ENCODE measurements around the gene TMEM250. TPM values are rescaled to one million over a fixed set of nuclear protein-coding genes. Genes with fewer than 3 reads are reported as not detected.

The TMEM250 gene
- total RNA-seq, 2 donors from 2014 or later: 40.9 to 67.2 TPM

DNA sequence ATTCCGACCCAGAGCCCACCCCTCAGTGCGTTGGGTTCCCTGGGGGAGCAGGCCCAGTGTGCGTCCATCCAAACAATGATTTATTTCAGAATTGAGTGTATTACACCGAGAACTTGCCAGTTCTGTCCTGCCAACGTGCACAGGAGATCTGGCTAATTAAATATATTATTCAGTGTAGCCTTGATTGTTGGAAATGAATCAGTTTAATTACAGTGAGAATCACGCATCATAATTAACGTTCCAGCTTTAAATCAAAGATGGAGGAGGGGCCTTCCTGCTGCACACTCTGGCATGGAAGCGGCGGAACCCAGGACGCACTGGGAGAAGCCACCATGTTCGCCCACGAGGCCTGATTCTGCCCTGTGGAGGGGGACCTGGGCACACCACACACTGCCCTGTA is 30.7 kb upstream of the TMEM250 start:
- no peaks in the 10 kb centered on the region for H3K36me3 ChIP-seq
- H3K9me3 ChIP-seq: no peaks in the 10 kb centered on the region
- no peak overlapping the region for H3K27ac ChIP-seq
- intact Hi-C loops (cut with DNase I): no loop called here
- H3K4me3 ChIP-seq: no peak overlapping the region
- no peak for DNase-seq
- no peak overlapping the region for H3K9ac ChIP-seq (ENCODE audit: low read depth in 2 of 2, low read length in 2 of 2)
- TF ChIP-seq, protein P1, sequence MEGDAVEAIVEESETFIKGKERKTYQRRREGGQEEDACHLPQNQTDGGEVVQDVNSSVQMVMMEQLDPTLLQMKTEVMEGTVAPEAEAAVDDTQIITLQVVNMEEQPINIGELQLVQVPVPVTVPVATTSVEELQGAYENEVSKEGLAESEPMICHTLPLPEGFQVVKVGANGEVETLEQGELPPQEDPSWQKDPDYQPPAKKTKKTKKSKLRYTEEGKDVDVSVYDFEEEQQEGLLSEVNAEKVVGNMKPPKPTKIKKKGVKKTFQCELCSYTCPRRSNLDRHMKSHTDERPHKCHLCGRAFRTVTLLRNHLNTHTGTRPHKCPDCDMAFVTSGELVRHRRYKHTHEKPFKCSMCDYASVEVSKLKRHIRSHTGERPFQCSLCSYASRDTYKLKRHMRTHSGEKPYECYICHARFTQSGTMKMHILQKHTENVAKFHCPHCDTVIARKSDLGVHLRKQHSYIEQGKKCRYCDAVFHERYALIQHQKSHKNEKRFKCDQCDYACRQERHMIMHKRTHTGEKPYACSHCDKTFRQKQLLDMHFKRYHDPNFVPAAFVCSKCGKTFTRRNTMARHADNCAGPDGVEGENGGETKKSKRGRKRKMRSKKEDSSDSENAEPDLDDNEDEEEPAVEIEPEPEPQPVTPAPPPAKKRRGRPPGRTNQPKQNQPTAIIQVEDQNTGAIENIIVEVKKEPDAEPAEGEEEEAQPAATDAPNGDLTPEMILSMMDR (IDR thresholded peaks at IDR 0.05): no peak
- peaks cover 1% of the 10 kb centered on the region for H3K27me3 ChIP-seq
- H3K4me1 ChIP-seq: no peaks in the 10 kb centered on the region

DNA sequence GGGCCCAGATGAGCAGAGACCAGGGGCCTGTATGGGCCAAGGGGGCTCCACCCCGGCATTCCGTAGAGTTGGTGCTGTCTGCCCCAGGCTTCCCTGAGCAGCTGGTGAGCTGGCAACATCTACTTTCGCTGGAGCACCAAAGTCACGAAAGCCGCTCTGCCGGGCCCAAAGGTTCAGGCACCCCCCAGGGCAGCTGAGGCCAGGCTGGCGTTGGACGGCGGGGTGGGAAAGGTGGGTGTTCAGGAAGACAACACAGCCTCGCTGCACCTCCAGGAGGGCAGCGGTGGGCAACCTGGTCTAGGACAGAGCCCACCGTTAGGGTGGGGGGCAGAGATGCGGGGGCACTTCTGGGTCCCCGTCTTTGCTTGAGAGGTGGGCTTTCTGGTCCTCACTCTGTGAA is 30.1 kb upstream of the TMEM250 start:
- Histone ChIP-seq H3K4me3 (no peak overlapping the region), H3K4me1 (no peaks in the 10 kb centered on the region), H3K27me3 (peaks cover 6% of the 10 kb centered on the region), H3K27ac (no peak overlapping the region), H3K9me3 (no peaks in the 10 kb centered on the region), H3K9ac (ENCODE audit: low read depth in 2 of 2, low read length in 2 of 2) (no peak overlapping the region), H3K36me3 (no peaks in the 10 kb centered on the region)
- DNase-seq: no peak
- TF ChIP-seq, protein P1 (IDR thresholded peaks at IDR 0.05): no peak
- intact Hi-C loops (cut with DNase I): no loop called here

DNA sequence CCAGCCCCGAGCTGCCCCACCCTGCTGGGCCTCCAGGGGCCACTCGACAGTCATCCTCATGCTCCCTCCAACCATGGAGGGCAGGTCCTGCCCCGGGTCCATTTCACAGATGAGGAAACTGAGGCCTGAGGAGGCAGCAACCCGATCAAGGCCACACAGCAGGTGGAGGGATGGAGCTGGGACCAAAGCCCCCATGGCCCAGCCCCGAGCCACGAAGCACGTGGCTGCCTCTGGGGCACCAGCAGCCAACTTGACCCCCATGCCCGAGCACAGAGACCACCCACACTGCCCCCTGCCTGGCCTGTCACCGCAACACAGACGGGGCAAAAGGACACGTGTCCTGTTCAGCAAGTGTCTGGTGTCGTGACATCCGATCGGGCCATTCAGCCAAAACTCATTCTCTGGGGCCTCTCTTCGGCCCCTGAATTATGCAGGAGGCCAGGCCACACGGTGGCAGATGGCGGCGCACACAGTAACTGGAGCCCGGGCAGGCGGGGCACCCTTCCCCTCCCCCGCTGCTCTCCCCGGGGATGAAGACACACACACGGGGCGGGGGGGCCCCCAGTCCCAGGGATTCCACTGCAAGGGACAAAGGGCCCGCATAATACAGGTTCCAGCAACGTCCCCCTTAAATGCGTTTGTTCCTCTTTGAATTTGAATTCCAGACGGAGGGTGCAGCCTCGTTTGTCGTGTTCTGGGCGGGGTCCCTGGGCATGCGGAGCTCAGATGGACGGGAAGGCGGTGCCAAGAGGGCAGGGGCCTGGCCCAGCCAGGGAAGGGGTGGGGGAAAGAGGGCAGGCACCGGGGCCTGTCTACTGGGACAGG is 29.4 kb upstream of the TMEM250 start:
- Histone ChIP-seq H3K27me3 (peaks cover 6% of the 10 kb centered on the region), H3K9me3 (no peaks in the 10 kb centered on the region), H3K4me3 (no peak overlapping the region), H3K4me1 (no peaks in the 10 kb centered on the region), H3K36me3 (no peaks in the 10 kb centered on the region), H3K27ac (no peak overlapping the region), H3K9ac (ENCODE audit: low read depth in 2 of 2, low read length in 2 of 2) (no peak overlapping the region)
- TF ChIP-seq, protein P1 (IDR thresholded peaks at IDR 0.05): no peak
- DNase-seq: no peak
- intact Hi-C loops (cut with DNase I): no loop called here

DNA sequence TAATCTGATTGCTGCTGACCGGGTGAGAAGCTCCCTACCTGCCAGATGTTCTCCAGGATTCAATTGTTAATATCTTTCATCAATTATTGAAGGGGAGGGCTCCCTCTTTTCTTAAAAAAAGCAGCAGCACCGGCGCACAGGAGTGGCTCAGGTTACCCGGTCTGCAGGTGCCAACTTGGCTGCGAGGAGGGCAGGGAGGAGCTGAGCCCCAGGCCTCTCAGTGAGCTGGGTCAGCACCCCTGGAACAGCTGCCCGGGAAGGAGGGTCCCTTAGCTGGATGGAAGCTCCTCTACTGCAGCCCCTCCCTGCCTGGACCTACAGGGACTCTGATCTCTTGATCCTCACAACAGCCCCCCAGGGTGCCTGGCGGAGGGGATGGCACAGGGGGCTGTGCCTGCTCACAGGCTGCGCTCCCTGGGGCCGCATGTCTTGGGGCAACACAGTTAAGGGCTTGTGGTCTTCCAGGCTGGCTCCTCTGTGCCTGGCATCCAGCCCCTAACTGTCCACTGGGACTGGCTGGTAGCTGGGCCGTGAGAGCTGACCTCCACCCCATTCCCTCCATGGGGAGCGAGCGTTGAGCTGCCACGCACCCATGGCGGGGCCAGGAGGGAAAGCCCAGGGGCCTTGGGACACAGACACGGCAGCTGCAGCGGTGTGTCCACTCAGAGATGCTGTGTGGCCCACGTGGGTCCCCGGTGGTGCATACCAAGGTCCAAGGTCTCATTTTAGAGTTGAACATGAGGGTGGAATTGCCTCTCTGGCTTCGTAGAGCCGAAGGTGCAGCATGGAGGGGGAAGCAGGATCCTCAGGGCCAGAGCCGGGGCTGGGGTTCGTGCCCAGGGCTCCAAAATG is 28.6 kb upstream of the TMEM250 start:
- no peaks in the 10 kb centered on the region for H3K36me3 ChIP-seq
- no peak overlapping the region for H3K9ac ChIP-seq (ENCODE audit: low read depth in 2 of 2, low read length in 2 of 2)
- no peak for DNase-seq
- TF ChIP-seq, protein P1 (IDR thresholded peaks at IDR 0.05): no peak
- intact Hi-C loops (cut with DNase I): no loop called here
- H3K4me1 ChIP-seq: no peaks in the 10 kb centered on the region
- no peak overlapping the region for H3K27ac ChIP-seq
- no peaks in the 10 kb centered on the region for H3K9me3 ChIP-seq
- H3K27me3 ChIP-seq: peaks cover 6% of the 10 kb centered on the region
- H3K4me3 ChIP-seq: no peak overlapping the region

DNA sequence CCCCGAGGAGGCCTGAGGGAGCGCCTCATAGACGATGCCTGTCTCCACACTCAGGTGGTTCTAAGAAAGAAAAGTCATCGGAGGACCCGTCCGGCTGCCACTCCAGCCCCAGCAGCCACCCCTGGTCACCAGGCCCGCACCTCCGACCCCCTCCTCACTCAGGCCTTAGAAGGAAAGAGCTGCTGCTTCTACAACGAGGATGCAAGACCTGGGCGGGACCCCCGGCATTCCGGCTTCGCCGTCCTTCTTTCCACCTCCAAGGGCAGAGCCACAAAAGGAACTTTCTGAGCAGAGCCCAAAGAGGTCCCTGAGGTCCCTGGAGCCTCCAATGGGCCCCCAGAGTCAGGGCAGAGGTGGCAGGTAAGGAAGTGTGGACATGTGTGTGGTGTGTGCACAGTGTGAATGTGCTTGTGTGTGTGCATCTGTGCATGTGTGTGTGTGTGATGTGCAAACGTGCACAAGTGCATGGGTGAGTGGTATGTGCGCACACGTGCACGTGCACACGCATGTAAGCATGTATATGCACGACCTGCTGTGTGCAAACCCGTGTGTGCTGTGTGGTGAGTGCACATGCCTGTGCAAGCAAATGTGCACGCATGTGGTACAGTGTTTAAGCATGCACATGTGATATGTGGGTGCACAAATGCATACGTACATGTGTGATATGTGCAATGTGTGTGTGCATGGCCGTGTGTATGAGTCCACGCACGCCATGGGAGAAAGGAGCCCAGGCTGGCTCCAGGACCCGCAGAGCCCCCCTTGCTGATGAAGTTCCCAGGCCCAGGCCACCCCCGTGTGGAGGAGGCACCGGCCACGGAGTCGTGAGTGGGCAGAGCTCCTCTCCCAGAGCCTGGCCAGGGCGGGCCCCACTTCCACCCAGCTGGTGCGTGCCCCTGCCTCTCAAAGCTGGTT is 27.7 kb upstream of the TMEM250 start:
- DNase-seq: no peak
- Histone ChIP-seq H3K9ac (ENCODE audit: low read depth in 2 of 2, low read length in 2 of 2) (no peak overlapping the region), H3K9me3 (no peaks in the 10 kb centered on the region), H3K36me3 (no peaks in the 10 kb centered on the region), H3K27ac (no peak overlapping the region), H3K4me3 (no peak overlapping the region), H3K27me3 (peaks cover 6% of the 10 kb centered on the region), H3K4me1 (no peaks in the 10 kb centered on the region)
- intact Hi-C loops (cut with DNase I): no loop called here
- TF ChIP-seq, protein P1 (IDR thresholded peaks at IDR 0.05): no peak
